Astrocyte of the hippocampus (primary cell): ENCODE data around the gene CORO1C.

Experiments
- DNase-seq: peaks from one replicate; pipeline ENCODE4 v3.0.0; 2011; ENCODE audit warnings: low read depth, low spot score

The CORO1C gene

DNA sequence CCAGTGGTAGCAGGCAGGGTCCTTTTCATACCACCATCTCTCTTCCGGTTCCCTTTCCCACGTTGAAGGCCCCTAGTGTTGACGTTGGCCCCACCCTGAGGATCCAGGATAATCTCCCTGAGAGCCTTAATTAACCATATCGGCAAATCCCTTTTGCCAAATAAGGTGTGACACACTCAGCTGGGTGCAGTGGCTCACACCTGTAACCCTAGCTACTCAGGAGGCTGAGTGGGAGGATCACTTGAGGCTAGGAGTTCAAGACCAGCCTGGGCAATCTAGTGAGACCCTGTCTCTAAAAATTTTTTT is 130.7 kb downstream of the CORO1C start:
- no peak for DNase-seq

DNA sequence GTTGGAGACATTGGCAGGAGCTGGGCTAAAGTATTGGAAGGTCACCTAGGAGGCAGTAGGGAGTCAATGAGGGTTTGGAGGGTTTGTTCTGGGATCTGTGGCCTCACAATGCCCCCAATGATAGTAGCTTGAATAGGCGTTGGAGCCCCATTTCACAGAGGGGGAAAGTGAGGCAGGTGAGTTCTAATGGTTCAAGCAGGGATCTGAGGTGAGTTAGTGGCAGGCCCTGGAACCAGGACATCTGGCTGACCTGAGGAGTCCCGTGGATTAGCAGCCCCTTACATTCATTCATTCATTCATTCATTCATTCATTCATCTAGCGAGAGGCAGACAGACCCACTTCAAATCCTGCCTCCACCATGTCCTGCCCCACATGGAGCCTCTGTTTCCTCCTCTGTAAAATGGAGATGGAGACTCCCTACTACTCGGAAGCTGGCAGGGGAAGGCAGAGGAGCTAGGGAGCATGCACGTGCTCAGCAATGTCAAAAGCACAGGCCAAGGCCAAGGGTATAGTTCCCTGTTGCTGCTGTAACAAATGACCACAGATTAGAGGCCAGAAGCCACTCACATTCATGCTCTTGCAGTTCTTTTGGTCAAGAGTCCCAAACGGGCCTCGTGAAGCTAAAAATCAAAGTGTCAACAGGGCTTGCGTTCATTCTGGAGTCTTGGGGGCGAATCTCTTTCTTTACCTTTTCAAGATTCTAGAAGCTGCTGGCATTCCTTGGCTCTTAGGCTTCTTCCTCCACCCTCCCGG is 131.2 kb downstream of the CORO1C start:
- no peak for DNase-seq

DNA sequence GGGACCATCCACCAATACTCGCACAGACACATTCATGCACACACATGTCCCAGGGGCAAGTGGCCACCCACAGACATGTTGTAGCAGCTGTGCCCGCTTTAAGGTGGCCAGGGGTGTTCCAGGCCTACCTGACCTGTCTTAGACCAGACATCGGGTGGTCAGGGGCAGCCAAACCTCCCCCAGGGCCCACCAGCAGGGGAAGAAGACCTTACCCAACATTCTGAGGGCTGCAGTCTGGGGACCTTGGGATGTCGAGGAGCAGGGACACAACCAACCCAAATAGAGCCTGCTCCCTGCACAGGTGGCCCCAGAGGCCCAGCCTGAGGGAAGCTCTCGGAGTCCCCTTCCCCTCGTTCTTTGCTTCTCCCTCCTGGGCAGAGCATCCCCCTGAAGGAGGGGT is 131.8 kb downstream of the CORO1C start:
- DNase-seq: no peak

DNA sequence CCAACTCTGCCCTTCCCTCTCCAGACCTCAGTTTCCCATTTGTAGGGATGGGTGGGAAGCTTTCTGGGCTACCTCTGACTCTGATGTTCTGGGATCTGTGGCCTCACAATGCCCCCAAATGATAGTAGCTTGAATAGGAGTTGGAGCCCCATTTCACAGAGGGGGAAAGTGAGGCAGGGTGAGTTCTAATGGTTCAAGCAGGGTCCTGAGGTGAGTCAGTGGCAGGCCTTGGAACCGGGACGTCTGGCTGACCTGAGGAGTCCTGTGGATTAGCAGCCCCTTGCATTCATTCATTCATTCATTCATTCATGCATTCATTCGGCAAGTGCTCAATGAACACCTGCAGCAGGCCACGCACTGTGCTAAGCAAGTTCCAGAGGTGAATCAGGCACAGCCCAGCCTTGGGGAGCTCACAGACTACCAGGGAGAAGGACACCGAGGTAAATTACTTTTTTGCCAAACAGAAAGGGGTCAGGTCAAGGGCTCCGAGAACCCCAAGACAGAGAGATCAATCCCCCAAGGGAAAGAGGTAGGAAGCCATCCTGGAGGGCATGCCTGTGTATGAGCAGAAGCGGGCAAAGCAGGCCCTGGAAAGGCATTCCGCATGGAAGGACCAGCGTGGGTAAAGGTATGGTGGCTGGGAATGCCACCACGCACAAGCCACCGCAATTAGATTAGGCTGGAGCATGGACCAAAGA is 132.6 kb downstream of the CORO1C start:
- DNase-seq: no peak

DNA sequence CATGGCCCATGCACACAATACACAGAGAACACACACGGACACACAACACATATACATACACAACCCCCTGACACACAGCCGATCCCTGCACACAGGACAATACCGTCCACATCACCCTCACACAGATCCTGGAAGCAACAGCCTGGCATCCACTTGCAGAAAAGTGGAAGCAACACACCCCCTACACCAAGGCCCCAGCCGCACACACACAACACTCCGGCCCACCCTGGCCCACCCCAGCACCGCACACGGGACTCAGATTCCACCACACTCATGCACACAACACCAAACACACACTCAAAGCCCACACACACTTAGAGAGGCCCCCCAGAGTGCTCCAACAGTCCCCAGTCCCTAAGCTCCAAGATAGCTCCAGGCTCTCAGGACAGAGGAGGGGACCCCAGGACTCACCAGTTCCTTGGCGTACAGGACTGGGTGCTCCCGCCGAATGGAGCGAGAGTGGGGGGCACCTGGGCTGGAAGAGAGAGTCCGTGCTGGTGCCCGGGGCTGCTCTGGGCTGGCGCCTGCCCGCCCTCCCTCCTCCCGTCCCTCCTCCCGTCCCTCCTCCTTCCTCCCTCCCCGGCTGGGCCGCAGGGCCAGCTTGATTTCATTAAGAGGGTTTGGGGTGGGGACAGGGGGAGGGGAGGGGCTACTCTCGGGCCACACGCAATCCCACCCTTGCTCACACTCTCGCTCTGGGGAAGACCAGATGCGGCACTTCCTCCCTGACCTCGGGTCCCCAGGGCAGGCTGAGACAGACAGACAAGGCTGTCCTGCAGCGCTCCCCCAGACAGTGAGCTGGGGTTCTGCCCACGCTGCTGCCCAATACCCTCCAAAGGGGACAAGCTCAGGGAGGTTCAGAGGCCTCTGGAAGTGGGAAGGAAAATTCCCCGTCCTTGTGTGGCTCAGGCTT is 133.5 kb downstream of the CORO1C start, which contains the start of gene TMEM119:
TMEM119 (minus strand) TSS at position 526 of the 913 bp plus-strand sequence. CDS start 5,701 bp downstream, outside the sequence.
- peak; percentile 49 for DNase-seq

DNA sequence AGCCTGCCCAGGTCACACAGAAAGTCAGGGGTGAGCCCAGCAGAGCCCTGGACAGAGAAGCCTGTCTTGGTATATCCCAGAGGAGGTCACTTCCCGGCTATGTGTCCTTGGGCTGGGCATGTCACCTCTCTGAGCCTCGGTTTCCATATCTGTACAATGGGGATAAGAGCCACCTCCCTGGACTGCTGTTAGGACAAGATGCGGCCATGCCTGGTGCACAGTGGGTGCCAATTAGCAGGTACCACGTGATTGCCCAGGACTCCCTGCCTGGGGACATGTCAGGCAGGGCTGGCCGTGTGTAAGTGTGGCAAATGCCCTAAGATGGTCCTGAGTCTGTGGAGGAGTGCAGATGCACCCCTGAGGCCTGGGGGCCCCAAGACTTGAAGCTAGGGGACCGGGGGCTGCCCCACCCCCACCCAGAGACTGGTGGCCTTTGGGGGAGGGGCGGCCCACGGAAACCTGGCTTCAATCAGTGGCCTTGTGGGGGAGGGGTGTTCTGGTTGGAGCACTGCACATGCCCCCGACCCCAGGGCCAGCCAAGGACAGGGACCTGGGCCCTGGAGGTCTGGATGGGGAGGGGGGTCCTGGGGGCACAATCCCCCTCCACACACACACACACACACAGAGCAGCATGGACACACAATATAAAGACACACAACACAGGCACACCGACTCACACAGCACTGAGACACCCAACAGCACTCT is 134.3 kb downstream of the CORO1C start:
- no peak for DNase-seq

DNA sequence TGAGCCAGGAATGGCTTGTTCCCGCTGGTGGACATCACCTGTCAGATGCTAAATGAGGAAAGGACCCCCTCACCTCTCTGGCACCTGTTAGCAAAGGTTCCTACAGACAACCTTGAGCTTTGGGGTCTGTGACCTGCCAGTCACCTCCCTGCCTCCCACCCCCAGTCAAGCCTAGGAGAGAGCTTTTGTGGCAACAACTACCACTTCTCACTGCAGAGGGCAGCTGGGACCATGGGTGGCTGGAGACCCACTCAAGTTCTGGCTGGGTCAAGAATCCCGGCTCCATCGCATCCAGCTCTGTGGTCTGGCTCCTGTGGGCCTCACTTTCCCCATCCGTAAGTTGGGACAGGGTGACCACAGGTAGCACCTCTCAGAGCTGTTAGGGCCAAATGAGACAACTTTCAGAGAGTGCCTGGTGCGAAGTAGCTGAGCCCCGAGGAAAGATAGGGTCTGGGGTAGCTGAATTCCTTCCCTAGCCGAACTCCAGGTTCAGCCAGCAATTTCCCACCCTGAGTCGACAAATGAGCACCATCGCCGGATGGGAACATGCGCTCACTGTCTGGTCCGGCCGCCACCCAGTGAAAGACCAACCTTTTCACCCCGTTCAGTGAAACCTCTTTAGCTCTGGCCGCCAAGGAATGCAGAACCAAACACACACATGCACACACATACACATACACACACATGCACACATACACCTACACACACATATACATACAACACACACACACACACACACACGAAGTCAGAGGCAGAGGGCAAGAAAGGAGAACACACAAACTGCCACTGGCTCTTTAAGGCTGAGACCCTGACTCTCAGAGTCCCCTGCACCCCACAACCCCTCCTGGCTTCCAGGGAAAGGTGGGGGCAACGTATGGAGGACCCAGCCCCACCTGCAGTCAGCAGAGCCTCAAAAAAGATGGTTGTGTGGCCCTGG is 135.3 kb downstream of the CORO1C start:
- no peak for DNase-seq
